ENCODE data around the gene CTXND2. TPM values are rescaled to one million over a fixed set of nuclear protein-coding genes. Genes with fewer than 3 reads are reported as not detected.

The CTXND2 gene
- total and polyA plus RNA-seq, 2 of the 13 experiments (the other 11 are each of a cell fraction or from before 2014, with no cell fraction given) = not detected

DNA sequence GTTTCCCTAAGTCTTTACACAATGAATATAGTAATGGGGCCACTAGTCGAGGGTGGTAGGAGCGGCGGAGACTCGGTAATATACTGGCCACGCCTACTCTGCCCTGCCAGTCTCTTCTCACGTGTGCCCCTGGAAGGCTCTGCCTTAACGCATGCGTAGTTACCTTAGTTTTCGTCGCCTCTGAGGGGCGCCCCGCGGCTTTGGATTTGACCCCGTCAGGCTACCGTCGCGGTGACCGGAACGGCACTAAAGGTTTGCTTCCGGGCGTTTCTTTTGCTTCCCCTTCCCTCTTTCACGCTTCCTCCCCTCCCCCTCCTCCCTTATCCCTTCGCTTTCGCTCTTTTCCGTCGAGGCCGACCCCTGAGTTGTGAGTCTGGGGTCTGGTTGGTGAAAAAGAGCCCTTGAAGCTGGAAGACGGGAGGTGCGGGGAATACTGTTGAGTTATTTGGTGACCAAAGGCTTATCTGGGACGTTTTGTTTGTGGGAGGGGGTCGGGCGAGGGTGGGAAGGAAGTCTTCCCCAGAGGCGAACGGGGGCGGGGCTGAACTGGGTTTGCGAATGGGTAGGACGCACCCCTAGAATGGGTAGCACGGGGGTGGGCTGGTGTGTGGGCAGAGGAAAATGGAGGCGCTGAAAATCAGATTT is 39.3 kb downstream of the CTXND2 start, which contains the start of gene SETDB1 (continued):
- TF ChIP-seq, protein P1, sequence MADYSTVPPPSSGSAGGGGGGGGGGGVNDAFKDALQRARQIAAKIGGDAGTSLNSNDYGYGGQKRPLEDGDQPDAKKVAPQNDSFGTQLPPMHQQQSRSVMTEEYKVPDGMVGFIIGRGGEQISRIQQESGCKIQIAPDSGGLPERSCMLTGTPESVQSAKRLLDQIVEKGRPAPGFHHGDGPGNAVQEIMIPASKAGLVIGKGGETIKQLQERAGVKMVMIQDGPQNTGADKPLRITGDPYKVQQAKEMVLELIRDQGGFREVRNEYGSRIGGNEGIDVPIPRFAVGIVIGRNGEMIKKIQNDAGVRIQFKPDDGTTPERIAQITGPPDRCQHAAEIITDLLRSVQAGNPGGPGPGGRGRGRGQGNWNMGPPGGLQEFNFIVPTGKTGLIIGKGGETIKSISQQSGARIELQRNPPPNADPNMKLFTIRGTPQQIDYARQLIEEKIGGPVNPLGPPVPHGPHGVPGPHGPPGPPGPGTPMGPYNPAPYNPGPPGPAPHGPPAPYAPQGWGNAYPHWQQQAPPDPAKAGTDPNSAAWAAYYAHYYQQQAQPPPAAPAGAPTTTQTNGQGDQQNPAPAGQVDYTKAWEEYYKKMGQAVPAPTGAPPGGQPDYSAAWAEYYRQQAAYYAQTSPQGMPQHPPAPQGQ (CRISPR knock-in tag; IDR thresholded peaks at IDR 0.05; ENCODE audit: borderline replicate concordance) = no peak
- TF ChIP-seq ZMAT3 (CRISPR knock-in tag; conservative IDR thresholded peaks at IDR 0.05) (no peak), ZNF44 (CRISPR knock-in tag; IDR thresholded peaks at IDR 0.05) (no peak), KLF16 (CRISPR knock-in tag; IDR thresholded peaks at IDR 0.05) (peak in 1 of 2 experiments; percentile 74; a peak in 2 of 4 replicates), ZNF337 (CRISPR knock-in tag; IDR thresholded peaks at IDR 0.05; ENCODE audit: borderline replicate concordance, low read depth) (no peak), ARNT (IDR thresholded peaks at IDR 0.05) (no peak), ZMYM4 (CRISPR knock-in tag; IDR thresholded peaks at IDR 0.05) (peak; percentile 82), ELF4 (CRISPR knock-in tag; IDR thresholded peaks at IDR 0.05; ENCODE audit: borderline replicate concordance) (peak; percentile 92), ZNF780A (CRISPR knock-in tag; IDR thresholded peaks at IDR 0.05) (no peak), ZNF761 (CRISPR knock-in tag; conservative IDR thresholded peaks at IDR 0.05) (no peak), PHF8 (CRISPR knock-in tag; IDR thresholded peaks at IDR 0.05) (peak; percentile 85), ZFY (CRISPR knock-in tag; IDR thresholded peaks at IDR 0.05) (peak; percentile 19; the same call in 1 of the 2 replicates)
- TF ChIP-seq, protein P2, sequence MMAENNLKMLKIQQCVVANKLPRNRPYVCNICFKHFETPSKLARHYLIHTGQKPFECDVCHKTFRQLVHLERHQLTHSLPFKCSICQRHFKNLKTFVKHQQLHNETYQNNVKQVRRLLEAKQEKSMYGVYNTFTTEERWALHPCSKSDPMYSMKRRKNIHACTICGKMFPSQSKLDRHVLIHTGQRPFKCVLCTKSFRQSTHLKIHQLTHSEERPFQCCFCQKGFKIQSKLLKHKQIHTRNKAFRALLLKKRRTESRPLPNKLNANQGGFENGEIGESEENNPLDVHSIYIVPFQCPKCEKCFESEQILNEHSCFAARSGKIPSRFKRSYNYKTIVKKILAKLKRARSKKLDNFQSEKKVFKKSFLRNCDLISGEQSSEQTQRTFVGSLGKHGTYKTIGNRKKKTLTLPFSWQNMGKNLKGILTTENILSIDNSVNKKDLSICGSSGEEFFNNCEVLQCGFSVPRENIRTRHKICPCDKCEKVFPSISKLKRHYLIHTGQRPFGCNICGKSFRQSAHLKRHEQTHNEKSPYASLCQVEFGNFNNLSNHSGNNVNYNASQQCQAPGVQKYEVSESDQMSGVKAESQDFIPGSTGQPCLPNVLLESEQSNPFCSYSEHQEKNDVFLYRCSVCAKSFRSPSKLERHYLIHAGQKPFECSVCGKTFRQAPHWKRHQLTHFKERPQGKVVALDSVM (CRISPR knock-in tag; IDR thresholded peaks at IDR 0.05) = 0 out of 2 replicates have a peak, but pooled peaks have one; percentile 10
- TF ChIP-seq, protein P3, sequence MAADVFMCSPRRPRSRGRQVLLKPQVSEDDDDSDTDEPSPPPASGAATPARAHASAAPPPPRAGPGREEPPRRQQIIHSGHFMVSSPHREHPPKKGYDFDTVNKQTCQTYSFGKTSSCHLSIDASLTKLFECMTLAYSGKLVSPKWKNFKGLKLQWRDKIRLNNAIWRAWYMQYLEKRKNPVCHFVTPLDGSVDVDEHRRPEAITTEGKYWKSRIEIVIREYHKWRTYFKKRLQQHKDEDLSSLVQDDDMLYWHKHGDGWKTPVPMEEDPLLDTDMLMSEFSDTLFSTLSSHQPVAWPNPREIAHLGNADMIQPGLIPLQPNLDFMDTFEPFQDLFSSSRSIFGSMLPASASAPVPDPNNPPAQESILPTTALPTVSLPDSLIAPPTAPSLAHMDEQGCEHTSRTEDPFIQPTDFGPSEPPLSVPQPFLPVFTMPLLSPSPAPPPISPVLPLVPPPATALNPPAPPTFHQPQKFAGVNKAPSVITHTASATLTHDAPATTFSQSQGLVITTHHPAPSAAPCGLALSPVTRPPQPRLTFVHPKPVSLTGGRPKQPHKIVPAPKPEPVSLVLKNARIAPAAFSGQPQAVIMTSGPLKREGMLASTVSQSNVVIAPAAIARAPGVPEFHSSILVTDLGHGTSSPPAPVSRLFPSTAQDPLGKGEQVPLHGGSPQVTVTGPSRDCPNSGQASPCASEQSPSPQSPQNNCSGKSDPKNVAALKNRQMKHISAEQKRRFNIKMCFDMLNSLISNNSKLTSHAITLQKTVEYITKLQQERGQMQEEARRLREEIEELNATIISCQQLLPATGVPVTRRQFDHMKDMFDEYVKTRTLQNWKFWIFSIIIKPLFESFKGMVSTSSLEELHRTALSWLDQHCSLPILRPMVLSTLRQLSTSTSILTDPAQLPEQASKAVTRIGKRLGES (CRISPR knock-in tag; IDR thresholded peaks at IDR 0.05; ENCODE audit: borderline replicate concordance) = no peak
- TF ChIP-seq, protein P4, sequence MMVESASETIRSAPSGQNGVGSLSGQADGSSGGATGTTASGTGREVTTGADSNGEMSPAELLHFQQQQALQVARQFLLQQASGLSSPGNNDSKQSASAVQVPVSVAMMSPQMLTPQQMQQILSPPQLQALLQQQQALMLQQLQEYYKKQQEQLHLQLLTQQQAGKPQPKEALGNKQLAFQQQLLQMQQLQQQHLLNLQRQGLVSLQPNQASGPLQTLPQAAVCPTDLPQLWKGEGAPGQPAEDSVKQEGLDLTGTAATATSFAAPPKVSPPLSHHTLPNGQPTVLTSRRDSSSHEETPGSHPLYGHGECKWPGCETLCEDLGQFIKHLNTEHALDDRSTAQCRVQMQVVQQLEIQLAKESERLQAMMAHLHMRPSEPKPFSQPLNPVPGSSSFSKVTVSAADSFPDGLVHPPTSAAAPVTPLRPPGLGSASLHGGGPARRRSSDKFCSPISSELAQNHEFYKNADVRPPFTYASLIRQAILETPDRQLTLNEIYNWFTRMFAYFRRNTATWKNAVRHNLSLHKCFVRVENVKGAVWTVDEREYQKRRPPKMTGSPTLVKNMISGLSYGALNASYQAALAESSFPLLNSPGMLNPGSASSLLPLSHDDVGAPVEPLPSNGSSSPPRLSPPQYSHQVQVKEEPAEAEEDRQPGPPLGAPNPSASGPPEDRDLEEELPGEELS (CRISPR knock-in tag; IDR thresholded peaks at IDR 0.05) = peak; percentile 49; the same call in 1 of the 2 replicates
- TF ChIP-seq, protein P5, sequence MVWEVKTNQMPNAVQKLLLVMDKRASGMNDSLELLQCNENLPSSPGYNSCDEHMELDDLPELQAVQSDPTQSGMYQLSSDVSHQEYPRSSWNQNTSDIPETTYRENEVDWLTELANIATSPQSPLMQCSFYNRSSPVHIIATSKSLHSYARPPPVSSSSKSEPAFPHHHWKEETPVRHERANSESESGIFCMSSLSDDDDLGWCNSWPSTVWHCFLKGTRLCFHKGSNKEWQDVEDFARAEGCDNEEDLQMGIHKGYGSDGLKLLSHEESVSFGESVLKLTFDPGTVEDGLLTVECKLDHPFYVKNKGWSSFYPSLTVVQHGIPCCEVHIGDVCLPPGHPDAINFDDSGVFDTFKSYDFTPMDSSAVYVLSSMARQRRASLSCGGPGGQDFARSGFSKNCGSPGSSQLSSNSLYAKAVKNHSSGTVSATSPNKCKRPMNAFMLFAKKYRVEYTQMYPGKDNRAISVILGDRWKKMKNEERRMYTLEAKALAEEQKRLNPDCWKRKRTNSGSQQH (CRISPR knock-in tag; IDR thresholded peaks at IDR 0.05; ENCODE audit: low read depth) = no peak
- TF ChIP-seq, protein P6, sequence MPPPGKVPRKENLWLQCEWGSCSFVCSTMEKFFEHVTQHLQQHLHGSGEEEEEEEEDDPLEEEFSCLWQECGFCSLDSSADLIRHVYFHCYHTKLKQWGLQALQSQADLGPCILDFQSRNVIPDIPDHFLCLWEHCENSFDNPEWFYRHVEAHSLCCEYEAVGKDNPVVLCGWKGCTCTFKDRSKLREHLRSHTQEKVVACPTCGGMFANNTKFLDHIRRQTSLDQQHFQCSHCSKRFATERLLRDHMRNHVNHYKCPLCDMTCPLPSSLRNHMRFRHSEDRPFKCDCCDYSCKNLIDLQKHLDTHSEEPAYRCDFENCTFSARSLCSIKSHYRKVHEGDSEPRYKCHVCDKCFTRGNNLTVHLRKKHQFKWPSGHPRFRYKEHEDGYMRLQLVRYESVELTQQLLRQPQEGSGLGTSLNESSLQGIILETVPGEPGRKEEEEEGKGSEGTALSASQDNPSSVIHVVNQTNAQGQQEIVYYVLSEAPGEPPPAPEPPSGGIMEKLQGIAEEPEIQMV (CRISPR knock-in tag; IDR thresholded peaks at IDR 0.05; ENCODE audit: low read depth) = no peak
